ENCODE data around the gene SPI1.

SPI1 gene

DNA sequence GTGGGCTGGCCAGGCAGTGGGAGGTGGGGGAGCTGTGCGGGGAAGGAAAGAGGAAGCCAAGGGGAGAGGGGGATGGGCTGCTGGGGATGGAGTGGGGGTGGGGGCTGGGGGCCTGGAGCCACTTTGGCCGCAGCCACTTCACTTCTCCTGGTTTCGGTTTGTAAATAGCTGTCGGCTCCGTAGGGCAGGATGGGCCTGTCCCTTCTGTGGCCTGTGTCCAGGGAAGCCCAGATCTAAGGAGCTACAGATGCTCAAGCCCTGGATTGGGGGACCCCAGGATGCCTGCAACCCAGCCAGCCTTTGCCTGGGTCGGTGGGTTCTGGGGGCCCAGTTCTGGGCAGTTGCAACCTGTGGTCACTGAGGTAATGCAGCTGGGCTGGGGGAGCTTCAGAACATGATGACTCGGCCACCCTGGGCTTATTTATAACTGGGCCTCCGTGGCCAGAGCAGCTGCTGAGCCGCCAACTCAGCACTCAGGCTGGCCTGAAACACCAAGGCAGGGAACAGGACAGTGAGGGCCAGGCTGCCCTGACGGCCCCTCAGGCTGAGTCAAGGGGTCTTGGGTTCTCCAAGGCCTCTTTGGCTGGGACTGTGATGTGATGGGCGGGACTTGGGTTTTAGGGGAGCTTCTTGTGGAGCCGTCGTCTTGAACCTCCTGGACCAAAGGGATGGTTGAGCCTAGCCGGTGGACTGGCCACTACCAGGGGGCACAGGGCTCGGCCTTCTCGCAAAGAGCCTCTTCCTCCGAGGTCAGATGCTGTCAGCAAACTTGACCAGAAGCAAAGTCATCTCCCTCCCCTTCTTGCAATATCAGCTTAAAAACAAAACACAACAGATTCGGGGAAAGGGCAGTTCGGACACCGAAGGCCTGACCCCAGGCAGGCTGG is 15.1 kb upstream of the SPI1 start:
- DNase-seq (ENCODE audit: low spot score) (no peak), ATAC-seq (ENCODE audit: low read depth) (no peak)
- Histone ChIP-seq H3K27ac (ENCODE audit: poor library complexity, severe bottlenecking) (no peak overlapping the region), H3K4me3 (ENCODE audit: severe bottlenecking) (no peak overlapping the region), H3K9me3 (ENCODE audit: severe bottlenecking) (no peaks in the 10 kb centered on the region), H3K4me1 (ENCODE audit: insufficient read depth, poor library complexity, severe bottlenecking) (no peaks in the 10 kb centered on the region), H3K27me3 (ENCODE audit: insufficient read depth, poor library complexity, severe bottlenecking) (no peaks in the 10 kb centered on the region), H3K36me3 (ENCODE audit: low read depth) (no peaks in the 10 kb centered on the region)
- TF ChIP-seq CTCF (IDR thresholded peaks at IDR 0.05; ENCODE audit: poor library complexity, severe bottlenecking), result no peak

DNA sequence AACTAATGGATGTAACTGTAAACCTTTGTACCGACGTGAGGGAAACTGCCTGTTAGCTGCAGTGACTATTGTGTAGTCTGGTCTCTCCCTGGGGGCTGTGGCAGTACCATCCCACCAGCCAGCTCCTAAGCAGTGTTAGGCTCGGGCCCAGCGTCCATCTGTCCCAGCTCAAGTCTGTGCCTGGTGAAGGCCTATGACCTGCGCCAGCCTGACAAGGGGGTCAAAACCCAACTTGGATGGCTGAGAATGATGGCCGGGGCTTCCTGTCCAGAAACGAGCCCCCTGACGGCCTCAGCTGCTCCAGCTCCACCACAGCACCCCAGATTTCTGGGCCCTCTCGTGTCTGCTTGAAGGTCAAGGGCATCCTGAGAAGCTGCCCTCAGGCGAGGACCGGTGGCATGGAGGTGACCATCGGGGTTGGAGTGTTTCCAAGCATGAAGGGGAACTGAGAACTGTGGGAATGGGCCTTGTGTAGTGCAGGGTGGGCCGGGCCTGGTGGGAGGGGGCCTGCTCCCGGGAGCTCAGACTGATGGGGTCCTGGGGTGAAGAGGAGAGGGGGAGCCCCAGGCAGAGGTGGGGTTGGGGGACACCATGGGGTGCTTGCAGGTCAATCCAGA is 14.3 kb upstream of the SPI1 start:
- H3K36me3 ChIP-seq (ENCODE audit: low read depth), result no peaks in the 10 kb centered on the region
- no peaks in the 10 kb centered on the region for H3K4me1 ChIP-seq (ENCODE audit: insufficient read depth, poor library complexity, severe bottlenecking)
- no peak overlapping the region for H3K4me3 ChIP-seq (ENCODE audit: severe bottlenecking)
- no peak for DNase-seq (ENCODE audit: low spot score)
- H3K27ac ChIP-seq (ENCODE audit: poor library complexity, severe bottlenecking), result no peak overlapping the region
- ATAC-seq (ENCODE audit: low read depth), result no peak
- H3K9me3 ChIP-seq (ENCODE audit: severe bottlenecking), result no peaks in the 10 kb centered on the region
- TF ChIP-seq CTCF (IDR thresholded peaks at IDR 0.05; ENCODE audit: poor library complexity, severe bottlenecking), result no peak
- no peaks in the 10 kb centered on the region for H3K27me3 ChIP-seq (ENCODE audit: insufficient read depth, poor library complexity, severe bottlenecking)

GRCh38 chr11:47391711-47392432 is 13.5 kb upstream of the SPI1 start:
- Histone ChIP-seq H3K27ac (ENCODE audit: poor library complexity, severe bottlenecking) (no peak overlapping the region), H3K4me3 (ENCODE audit: severe bottlenecking) (no peak overlapping the region), H3K27me3 (ENCODE audit: insufficient read depth, poor library complexity, severe bottlenecking) (no peaks in the 10 kb centered on the region), H3K36me3 (ENCODE audit: low read depth) (no peaks in the 10 kb centered on the region), H3K4me1 (ENCODE audit: insufficient read depth, poor library complexity, severe bottlenecking) (no peaks in the 10 kb centered on the region), H3K9me3 (ENCODE audit: severe bottlenecking) (no peaks in the 10 kb centered on the region)
- DNase-seq (ENCODE audit: low spot score) (no peak), ATAC-seq (ENCODE audit: low read depth) (no peak)
- TF ChIP-seq CTCF (IDR thresholded peaks at IDR 0.05; ENCODE audit: poor library complexity, severe bottlenecking), result no peak

DNA sequence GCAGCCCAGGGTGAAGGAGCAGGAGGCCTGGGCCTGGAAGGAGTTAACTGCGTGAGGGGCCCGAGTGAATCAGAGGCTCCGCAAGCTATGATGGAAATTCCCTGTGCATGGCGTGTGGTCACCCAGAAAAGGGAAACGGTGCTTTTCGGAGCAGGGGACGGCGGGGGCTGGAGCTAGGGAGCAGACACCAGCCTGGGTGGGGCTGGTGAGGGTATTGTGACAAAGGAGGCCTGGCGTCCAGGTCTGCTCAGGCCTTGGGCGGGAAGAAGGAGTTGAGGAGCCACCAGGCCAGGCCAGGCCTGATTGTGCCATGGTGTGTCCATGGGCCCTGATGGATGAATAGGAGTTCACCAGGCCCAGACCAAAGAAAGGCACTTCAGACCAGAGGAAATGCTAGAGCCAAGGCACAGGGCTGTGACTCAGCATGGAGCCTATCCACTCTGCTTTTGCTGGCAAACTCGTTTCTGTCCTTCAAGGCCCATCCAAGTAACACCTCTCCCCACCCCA is 12.8 kb upstream of the SPI1 start:
- ATAC-seq (ENCODE audit: low read depth), result no peak
- H3K27ac ChIP-seq (ENCODE audit: poor library complexity, severe bottlenecking), result no peak overlapping the region

More for the DNA sequence above, 12.8 kb upstream of the SPI1 start:
- H3K4me1 ChIP-seq (ENCODE audit: insufficient read depth, poor library complexity, severe bottlenecking), result no peaks in the 10 kb centered on the region
- no peaks in the 10 kb centered on the region for H3K36me3 ChIP-seq (ENCODE audit: low read depth)
- no peak for TF ChIP-seq CTCF (IDR thresholded peaks at IDR 0.05; ENCODE audit: poor library complexity, severe bottlenecking)
- H3K27me3 ChIP-seq (ENCODE audit: insufficient read depth, poor library complexity, severe bottlenecking), result no peaks in the 10 kb centered on the region
- no peak for DNase-seq (ENCODE audit: low spot score)
- no peak overlapping the region for H3K4me3 ChIP-seq (ENCODE audit: severe bottlenecking)
- no peaks in the 10 kb centered on the region for H3K9me3 ChIP-seq (ENCODE audit: severe bottlenecking)

Measured in RWPE2 (cell line).